Thyroid gland (tissue), 4 donors: Measurements from ENCODE around the gene ITGB7.

Source experiments
- CTCF ChIP-seq, 6 experiments: fragments of 200-600 bp in 3 of 6; fragments of 450-650 bp in 3 of 6; sonication (generic) in 3 of 6; IDR thresholded peaks; one replicate each; pipeline ENCODE4 v1.5.1; 2016 to 2019; ENCODE audit warnings: antibody characterized with exemption in 6 of 6, mild to moderate bottlenecking in 2 of 6, inconsistent platforms in 1 of 6, moderate library complexity in 1 of 6
- POLR2A ChIP-seq, 2 donors: fragments of 450-650 bp; IDR thresholded peaks; one replicate each; pipeline ENCODE4 v1.6.1; 2017; ENCODE audit warnings: antibody characterized with exemption in 2 of 2, mild to moderate bottlenecking in 2 of 2, moderate library complexity in 1 of 2

DNA sequence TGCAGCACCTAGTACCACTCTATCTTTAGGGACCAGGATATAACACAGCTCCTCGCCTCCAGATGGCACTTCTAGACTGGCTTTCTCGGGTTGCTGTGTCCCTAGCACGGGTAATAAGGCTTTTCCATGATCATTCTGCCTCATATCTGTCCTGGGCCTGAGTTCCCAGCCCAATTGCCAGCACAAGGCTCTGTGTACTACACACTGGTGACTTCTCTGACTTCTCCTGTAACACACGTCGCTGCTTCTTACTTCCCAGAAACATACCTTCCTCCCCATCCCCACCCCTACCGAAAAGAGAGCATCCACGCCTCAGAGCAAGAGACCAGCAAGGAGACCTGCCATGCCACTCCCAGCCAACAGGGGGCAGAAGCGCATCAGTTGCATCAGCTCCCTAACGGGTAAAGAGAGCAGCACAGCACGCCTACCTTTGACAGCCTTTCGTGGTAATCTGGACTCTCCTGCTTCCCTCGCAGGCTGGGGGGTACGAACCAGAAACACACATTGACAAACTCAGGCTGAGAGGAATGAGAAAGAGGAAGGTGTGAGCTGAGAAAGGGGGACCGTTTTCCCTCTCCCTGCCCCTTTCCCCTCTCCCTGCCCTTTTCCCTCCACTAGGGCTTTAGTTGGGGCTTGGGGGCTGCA lies 47.7 kb downstream of the ITGB7 start:
- TF ChIP-seq CTCF (IDR thresholded peaks at IDR 0.05), result peak; percentile 80 to 96 (median 96)
- no peak for TF ChIP-seq POLR2A (IDR thresholded peaks at IDR 0.05)
